ENCODE data around the gene MYOF. TPM values are rescaled to one million over a fixed set of nuclear protein-coding genes. Genes with fewer than 3 reads are reported as not detected.

Gene MYOF
- total and polyA plus RNA-seq, 2 donors (not counting 1 experiment from before 2014, with no cell fraction given): 298 to 314 TPM

DNA sequence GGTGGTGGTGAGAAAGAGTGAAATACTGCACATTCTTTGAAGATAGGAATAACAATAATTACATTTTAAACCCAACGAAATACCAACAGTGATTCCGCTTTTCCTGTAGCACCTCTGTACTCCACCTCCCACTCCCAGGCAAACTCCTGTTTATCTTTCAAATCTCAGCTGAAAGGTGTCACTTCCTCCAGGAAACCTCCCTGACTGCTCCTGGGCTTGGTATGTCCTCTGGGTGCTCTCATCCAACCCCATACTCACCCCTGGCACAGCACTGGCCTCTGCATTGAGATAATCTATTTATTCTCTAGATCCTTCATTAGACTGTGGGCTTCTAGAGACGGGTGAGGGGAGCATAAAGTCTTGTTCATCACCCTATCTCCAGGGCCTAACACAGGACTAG lies 148.0 kb downstream of the MYOF start:
- H3K27ac ChIP-seq (ENCODE audit: insufficient read depth, low read length): no peak overlapping the region
- TF ChIP-seq, protein P1, sequence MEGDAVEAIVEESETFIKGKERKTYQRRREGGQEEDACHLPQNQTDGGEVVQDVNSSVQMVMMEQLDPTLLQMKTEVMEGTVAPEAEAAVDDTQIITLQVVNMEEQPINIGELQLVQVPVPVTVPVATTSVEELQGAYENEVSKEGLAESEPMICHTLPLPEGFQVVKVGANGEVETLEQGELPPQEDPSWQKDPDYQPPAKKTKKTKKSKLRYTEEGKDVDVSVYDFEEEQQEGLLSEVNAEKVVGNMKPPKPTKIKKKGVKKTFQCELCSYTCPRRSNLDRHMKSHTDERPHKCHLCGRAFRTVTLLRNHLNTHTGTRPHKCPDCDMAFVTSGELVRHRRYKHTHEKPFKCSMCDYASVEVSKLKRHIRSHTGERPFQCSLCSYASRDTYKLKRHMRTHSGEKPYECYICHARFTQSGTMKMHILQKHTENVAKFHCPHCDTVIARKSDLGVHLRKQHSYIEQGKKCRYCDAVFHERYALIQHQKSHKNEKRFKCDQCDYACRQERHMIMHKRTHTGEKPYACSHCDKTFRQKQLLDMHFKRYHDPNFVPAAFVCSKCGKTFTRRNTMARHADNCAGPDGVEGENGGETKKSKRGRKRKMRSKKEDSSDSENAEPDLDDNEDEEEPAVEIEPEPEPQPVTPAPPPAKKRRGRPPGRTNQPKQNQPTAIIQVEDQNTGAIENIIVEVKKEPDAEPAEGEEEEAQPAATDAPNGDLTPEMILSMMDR (conservative IDR thresholded peaks at IDR 0.05 in 1 of 2, IDR thresholded peaks at IDR 0.05 in 1 of 2; ENCODE audit: low read depth in 1 of 2, low read length in 2 of 2): no peak
- TF ChIP-seq EZH2 (IDR thresholded peaks at IDR 0.05; ENCODE audit: low read length, missing control alignments): no peak
- no peak for DNase-seq (ENCODE audit: low read depth in 2 of 2)
- no peaks in the 10 kb centered on the region for H3K27me3 ChIP-seq (ENCODE audit: control insufficient read depth, insufficient read depth, low read length)
- H3K36me3 ChIP-seq (ENCODE audit: control insufficient read depth, insufficient read depth, low read length): peaks cover 46% of the 10 kb centered on the region
- no peaks in the 10 kb centered on the region for H3K9me3 ChIP-seq (ENCODE audit: control insufficient read depth, insufficient read depth, low read depth, low read length)
- H4K20me1 ChIP-seq (ENCODE audit: control insufficient read depth, extremely low read depth, insufficient read depth, low read length): no peaks in the 10 kb centered on the region
- H3K4me3 ChIP-seq (replicated peaks in 1 of 4; ENCODE audit: control extremely low read depth in 1 of 4, insufficient read depth in 1 of 4, low read depth in 3 of 4, low read length in 4 of 4): no peak overlapping the region
- no peak overlapping the region for H3K4me2 ChIP-seq (ENCODE audit: extremely low read depth, insufficient read depth, low read length)
- no peak overlapping the region for H3K9ac ChIP-seq (ENCODE audit: insufficient read depth, low read length)
- no peak overlapping the region for H2AFZ ChIP-seq (ENCODE audit: low read length)
- H3K4me1 ChIP-seq (ENCODE audit: control insufficient read depth, extremely low read depth, insufficient read depth, low read length): no peaks in the 10 kb centered on the region
- H3K79me2 ChIP-seq (ENCODE audit: control insufficient read depth, insufficient read depth, low read length): no peaks in the 10 kb centered on the region

DNA sequence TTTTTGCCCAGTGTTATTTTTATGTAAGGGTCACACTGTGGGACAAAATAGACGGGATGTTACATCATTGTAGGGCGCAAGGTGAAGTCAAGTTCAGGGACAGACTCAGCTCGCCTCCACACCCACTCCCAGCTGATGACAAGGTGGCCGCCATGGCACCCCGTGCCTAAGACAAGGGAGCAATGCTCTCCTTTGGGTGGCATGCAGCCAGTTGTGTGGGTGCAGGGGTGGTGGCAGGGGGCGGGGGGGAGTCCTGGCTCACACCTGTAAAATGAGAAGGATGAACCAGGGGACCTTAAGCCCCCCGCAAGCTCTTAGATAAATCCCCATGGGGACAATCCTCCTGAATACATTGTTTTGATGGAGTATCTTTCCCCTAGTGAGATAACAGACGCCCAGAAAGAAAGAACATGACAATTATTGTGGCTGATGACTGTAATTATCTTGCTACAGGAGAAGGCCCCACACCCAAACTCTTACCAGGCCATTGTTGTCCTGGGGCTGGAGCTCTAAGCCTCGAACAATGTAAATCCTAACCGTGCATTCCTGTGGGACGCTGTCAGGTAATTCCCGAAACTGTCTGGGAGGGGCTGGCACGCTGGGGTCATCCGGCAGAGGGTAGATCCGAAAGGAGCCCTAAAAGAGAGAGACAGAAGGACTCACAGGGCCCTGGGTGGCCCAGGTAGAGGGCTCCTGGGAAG lies 148.7 kb downstream of the MYOF start:
- Histone ChIP-seq H3K4me3 (replicated peaks in 1 of 4; ENCODE audit: control extremely low read depth in 1 of 4, insufficient read depth in 1 of 4, low read depth in 3 of 4, low read length in 4 of 4) (no peak overlapping the region), H4K20me1 (ENCODE audit: control insufficient read depth, extremely low read depth, insufficient read depth, low read length) (no peaks in the 10 kb centered on the region), H3K79me2 (ENCODE audit: control insufficient read depth, insufficient read depth, low read length) (no peaks in the 10 kb centered on the region), H3K27ac (ENCODE audit: insufficient read depth, low read length) (no peak overlapping the region), H3K4me1 (ENCODE audit: control insufficient read depth, extremely low read depth, insufficient read depth, low read length) (no peaks in the 10 kb centered on the region), H3K27me3 (ENCODE audit: control insufficient read depth, insufficient read depth, low read length) (no peaks in the 10 kb centered on the region), H2AFZ (ENCODE audit: low read length) (no peak overlapping the region), H3K4me2 (ENCODE audit: extremely low read depth, insufficient read depth, low read length) (no peak overlapping the region), H3K36me3 (ENCODE audit: control insufficient read depth, insufficient read depth, low read length) (peaks cover 51% of the 10 kb centered on the region), H3K9ac (ENCODE audit: insufficient read depth, low read length) (no peak overlapping the region), H3K9me3 (ENCODE audit: control insufficient read depth, insufficient read depth, low read depth, low read length) (no peaks in the 10 kb centered on the region)
- peak in 1 of 2 donors; percentile 59 for DNase-seq (ENCODE audit: low read depth in 2 of 2)
- no peak for TF ChIP-seq EZH2 (IDR thresholded peaks at IDR 0.05; ENCODE audit: low read length, missing control alignments)
- TF ChIP-seq, protein P1 (conservative IDR thresholded peaks at IDR 0.05 in 1 of 2, IDR thresholded peaks at IDR 0.05 in 1 of 2; ENCODE audit: low read depth in 1 of 2, low read length in 2 of 2): no peak

DNA sequence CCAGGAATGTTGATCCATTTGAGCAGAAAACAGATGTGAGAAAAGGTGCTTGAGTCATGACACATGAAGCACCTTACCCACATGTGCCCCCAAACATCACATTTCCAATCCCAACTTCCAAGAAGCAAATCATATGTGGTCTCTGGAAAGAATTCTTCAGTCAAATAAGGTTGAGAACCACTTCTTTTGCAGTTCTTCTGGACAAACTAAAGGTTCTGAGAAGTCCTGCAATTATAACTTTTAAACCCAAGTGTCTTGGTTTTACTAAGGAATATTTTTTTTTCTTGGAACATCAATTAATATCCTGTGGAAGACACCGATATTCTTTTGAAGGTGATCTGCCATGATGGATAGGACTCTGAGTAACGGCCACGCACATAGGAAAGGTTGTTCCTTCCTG lies 151.3 kb downstream of the MYOF start:
- Histone ChIP-seq H3K36me3 (ENCODE audit: control insufficient read depth, insufficient read depth, low read length) (peaks cover 47% of the 10 kb centered on the region), H3K27me3 (ENCODE audit: control insufficient read depth, insufficient read depth, low read length) (no peaks in the 10 kb centered on the region), H4K20me1 (ENCODE audit: control insufficient read depth, extremely low read depth, insufficient read depth, low read length) (no peaks in the 10 kb centered on the region), H3K4me1 (ENCODE audit: control insufficient read depth, extremely low read depth, insufficient read depth, low read length) (no peaks in the 10 kb centered on the region), H3K9me3 (ENCODE audit: control insufficient read depth, insufficient read depth, low read depth, low read length) (no peaks in the 10 kb centered on the region), H3K4me2 (ENCODE audit: extremely low read depth, insufficient read depth, low read length) (no peak overlapping the region), H3K79me2 (ENCODE audit: control insufficient read depth, insufficient read depth, low read length) (no peaks in the 10 kb centered on the region), H3K9ac (ENCODE audit: insufficient read depth, low read length) (no peak overlapping the region), H2AFZ (ENCODE audit: low read length) (no peak overlapping the region), H3K27ac (ENCODE audit: insufficient read depth, low read length) (no peak overlapping the region), H3K4me3 (replicated peaks in 1 of 4; ENCODE audit: control extremely low read depth in 1 of 4, insufficient read depth in 1 of 4, low read depth in 3 of 4, low read length in 4 of 4) (no peak overlapping the region)
- no peak for DNase-seq (ENCODE audit: low read depth in 2 of 2)
- TF ChIP-seq, protein P1 (conservative IDR thresholded peaks at IDR 0.05 in 1 of 2, IDR thresholded peaks at IDR 0.05 in 1 of 2; ENCODE audit: low read depth in 1 of 2, low read length in 2 of 2): no peak
- TF ChIP-seq EZH2 (IDR thresholded peaks at IDR 0.05; ENCODE audit: low read length, missing control alignments): no peak
